ENCODE data around the gene OR51B5.

DNA sequence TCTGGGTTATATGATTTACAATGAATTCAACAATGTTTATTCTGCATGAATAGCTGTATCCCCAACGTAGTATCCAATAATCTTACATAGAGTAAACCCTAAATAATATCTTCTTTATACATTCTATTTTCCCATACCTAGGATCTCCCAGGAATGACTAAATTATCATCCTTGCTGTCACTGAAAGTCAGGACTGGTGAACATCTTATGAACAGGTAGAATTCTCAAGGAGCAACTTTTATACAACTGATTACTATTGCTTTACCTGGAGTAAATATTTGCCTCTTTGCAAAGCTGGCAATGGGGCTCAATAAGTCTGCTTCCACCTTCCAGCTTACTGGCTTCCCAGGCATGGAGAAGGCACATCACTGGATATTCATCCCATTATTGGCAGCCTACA lies 7.9 kb upstream of the OR51B5 start, which contains the start of gene OR51B6:
- TF ChIP-seq GATA2 (IDR thresholded peaks at IDR 0.05; ENCODE audit: low read depth, low read length): no peak
- TF ChIP-seq GATA3 (IDR thresholded peaks at IDR 0.05; ENCODE audit: low read depth, low read length): no peak
